ENCODE measurements around the gene XG.
"Not testable (repeated sequence)": the region's sequence is repeated elsewhere in the genome, so short reads cannot be mapped to it uniquely, and the experiment has no call there.

Gene XG

DNA sequence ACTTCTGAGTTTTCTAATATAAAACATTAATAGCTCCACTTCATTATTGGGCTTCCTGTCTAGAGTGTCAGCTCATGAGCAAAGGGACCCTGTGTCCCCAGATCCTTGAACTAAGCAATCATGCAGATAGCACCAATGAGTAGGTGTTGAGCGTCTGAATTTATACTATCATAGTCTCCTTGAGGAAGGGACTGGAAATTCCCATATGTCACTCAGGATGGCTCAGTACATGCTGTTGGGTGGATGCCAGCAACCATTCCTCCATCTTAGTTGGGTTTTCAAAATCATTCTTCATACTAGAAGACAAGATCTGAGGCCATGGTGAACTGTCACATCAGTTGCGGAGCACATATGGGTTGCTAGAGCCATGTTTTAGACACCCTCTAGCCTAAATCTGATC, 33.0 kb upstream of the XG start:
- Histone ChIP-seq H3K27me3 (replicated peaks; ENCODE audit: insufficient read depth, low read length) (no peaks in the 10 kb centered on the region), H3K9me2 (replicated peaks; ENCODE audit: insufficient read depth, low read length) (no peaks in the 10 kb centered on the region), H3K79me2 (ENCODE audit: low read length) (no peaks in the 10 kb centered on the region), H3K9me3 (replicated peaks; ENCODE audit: insufficient read depth, low read length) (no peaks in the 10 kb centered on the region), H3K4me1 (ENCODE audit: low read length) (no peaks in the 10 kb centered on the region), H3F3A (ENCODE audit: insufficient read depth, low read length) (no peaks in the 10 kb centered on the region), H3K4me3 (ENCODE audit: low read length) (no peak overlapping the region), H4K20me1 (ENCODE audit: insufficient read depth, low read length) (no peaks in the 10 kb centered on the region), H3K4me2 (ENCODE audit: low read depth, low read length) (no peak overlapping the region), H3K9ac (ENCODE audit: low read length) (no peak overlapping the region), H2AFZ (ENCODE audit: low read length) (no peak overlapping the region), H3K27ac (ENCODE audit: low read length) (no peak overlapping the region), H3K36me3 (replicated peaks; ENCODE audit: insufficient read depth, low read length) (no peaks in the 10 kb centered on the region)
- no peak for DNase-seq
- TF ChIP-seq EZH2 (optimal IDR thresholded peaks at IDR 0.05; ENCODE audit: low read depth, low read length), result no peak
- TF ChIP-seq, protein P1, sequence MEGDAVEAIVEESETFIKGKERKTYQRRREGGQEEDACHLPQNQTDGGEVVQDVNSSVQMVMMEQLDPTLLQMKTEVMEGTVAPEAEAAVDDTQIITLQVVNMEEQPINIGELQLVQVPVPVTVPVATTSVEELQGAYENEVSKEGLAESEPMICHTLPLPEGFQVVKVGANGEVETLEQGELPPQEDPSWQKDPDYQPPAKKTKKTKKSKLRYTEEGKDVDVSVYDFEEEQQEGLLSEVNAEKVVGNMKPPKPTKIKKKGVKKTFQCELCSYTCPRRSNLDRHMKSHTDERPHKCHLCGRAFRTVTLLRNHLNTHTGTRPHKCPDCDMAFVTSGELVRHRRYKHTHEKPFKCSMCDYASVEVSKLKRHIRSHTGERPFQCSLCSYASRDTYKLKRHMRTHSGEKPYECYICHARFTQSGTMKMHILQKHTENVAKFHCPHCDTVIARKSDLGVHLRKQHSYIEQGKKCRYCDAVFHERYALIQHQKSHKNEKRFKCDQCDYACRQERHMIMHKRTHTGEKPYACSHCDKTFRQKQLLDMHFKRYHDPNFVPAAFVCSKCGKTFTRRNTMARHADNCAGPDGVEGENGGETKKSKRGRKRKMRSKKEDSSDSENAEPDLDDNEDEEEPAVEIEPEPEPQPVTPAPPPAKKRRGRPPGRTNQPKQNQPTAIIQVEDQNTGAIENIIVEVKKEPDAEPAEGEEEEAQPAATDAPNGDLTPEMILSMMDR (IDR thresholded peaks at IDR 0.05; ENCODE audit: low read length), result no peak

DNA sequence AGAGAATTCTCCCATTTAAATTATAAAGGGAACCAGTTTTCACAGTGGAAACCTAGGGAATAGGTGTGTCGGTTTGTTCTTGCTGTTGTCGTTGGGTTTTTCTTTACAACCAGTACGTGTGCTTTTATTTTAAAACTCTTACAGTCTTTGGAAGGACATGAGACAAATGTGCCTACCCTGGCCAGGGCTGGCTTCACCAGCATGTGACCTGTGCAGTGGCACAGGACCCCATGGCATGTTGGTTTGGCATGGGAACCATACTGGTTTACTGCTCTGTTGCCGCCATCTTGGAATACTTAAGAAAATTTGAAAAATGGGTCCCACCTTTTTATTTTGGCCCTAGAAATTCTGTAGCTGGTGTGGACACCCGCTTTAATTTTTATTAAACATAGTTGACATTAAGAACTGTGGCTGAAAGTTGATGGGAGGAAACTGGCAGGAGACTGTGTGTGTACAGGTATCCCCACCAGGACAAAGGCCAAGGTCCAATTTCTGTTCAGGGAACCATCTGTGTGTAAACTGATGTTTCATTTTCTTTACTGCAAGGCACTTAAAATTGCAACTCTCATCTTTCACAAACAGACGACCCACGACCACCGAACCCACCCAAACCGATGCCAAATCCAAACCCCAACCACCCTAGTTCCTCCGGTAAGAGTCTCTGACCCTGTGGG, 31.9 kb upstream of the XG start:
- Histone ChIP-seq H3K27ac (ENCODE audit: low read length) (no peak overlapping the region), H3K9ac (ENCODE audit: low read length) (no peak overlapping the region), H3K4me1 (ENCODE audit: low read length) (no peaks in the 10 kb centered on the region), H3K36me3 (replicated peaks; ENCODE audit: insufficient read depth, low read length) (no peaks in the 10 kb centered on the region), H3K4me3 (ENCODE audit: low read length) (no peak overlapping the region), H4K20me1 (ENCODE audit: insufficient read depth, low read length) (no peaks in the 10 kb centered on the region), H3K79me2 (ENCODE audit: low read length) (no peaks in the 10 kb centered on the region), H2AFZ (ENCODE audit: low read length) (no peak overlapping the region), H3K27me3 (replicated peaks; ENCODE audit: insufficient read depth, low read length) (no peaks in the 10 kb centered on the region), H3K4me2 (ENCODE audit: low read depth, low read length) (no peak overlapping the region), H3K9me3 (replicated peaks; ENCODE audit: insufficient read depth, low read length) (no peaks in the 10 kb centered on the region), H3K9me2 (replicated peaks; ENCODE audit: insufficient read depth, low read length) (no peaks in the 10 kb centered on the region), H3F3A (ENCODE audit: insufficient read depth, low read length) (no peaks in the 10 kb centered on the region)
- DNase-seq, result no peak
- TF ChIP-seq EZH2phosphoT487 (IDR thresholded peaks at IDR 0.05; ENCODE audit: low read length) (no peak), EZH2 (optimal IDR thresholded peaks at IDR 0.05; ENCODE audit: low read depth, low read length) (no peak)
- TF ChIP-seq, protein P1 (IDR thresholded peaks at IDR 0.05; ENCODE audit: low read length), result no peak

DNA sequence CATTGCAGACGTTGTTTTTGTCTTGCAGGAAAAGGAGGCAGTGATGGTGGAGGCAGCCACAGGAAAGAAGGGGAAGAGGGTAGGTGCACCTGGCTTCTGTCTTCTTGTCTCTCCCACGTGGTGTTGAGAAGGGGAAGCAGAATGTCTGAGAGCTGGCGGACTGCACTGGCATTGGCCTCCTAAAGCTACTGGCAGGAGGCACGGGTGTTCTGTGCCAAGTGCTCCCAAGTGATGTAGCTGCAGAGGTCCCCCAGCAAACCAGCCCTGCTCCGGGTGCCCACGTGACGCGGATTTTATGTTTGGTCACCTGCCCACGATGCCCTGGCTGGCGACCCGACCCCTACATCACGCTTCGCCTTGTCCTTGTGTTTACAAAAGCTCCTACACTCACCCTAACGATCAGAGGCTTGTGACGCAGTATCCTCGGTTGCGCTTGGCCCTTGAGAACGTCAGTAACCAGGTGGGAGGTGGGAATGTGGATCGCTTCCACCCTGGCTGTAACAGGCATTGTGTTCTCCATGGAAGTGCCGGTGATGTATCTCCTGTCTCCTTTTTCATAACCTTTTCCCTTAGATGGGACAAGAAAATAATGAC, 28.5 kb upstream of the XG start:
- Histone ChIP-seq H3K9ac (ENCODE audit: low read length) (no peak overlapping the region), H3K79me2 (ENCODE audit: low read length) (no peaks in the 10 kb centered on the region), H3K9me3 (replicated peaks; ENCODE audit: insufficient read depth, low read length) (no peaks in the 10 kb centered on the region), H3F3A (ENCODE audit: insufficient read depth, low read length) (no peaks in the 10 kb centered on the region), H3K4me1 (ENCODE audit: low read length) (no peaks in the 10 kb centered on the region), H3K27me3 (replicated peaks; ENCODE audit: insufficient read depth, low read length) (no peaks in the 10 kb centered on the region), H2AFZ (ENCODE audit: low read length) (no peak overlapping the region), H3K9me2 (replicated peaks; ENCODE audit: insufficient read depth, low read length) (no peaks in the 10 kb centered on the region), H3K4me3 (ENCODE audit: low read length) (no peak overlapping the region), H3K27ac (ENCODE audit: low read length) (no peak overlapping the region), H3K4me2 (ENCODE audit: low read depth, low read length) (no peak overlapping the region), H3K36me3 (replicated peaks; ENCODE audit: insufficient read depth, low read length) (no peaks in the 10 kb centered on the region), H4K20me1 (ENCODE audit: insufficient read depth, low read length) (no peaks in the 10 kb centered on the region)
- TF ChIP-seq, protein P1 (IDR thresholded peaks at IDR 0.05; ENCODE audit: low read length), result no peak
- TF ChIP-seq EZH2 (optimal IDR thresholded peaks at IDR 0.05; ENCODE audit: low read depth, low read length) (no peak), EZH2phosphoT487 (IDR thresholded peaks at IDR 0.05; ENCODE audit: low read length) (no peak)
- DNase-seq, result no peak

DNA sequence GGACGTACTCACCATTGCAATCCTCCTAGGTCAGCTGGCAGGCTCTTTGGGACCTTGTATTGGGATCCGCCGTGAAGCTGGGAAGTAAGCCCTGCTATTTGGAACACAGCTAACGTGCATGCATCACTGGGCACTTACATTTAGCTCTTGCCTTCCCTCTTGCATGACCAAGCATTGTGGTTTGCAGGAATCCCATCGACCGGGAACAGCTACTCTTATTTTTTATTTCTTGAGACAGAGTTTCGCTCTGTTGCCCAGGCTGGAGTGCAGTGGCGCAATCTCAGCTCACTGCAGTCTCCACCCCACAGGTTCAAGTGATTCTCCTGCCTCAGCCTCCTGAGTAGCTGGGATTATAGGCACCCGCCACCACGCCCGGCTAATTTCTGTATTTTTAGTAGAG, 24.6 kb upstream of the XG start:
- H3K36me3 ChIP-seq (replicated peaks; ENCODE audit: insufficient read depth, low read length); H3K4me2 ChIP-seq (ENCODE audit: low read depth, low read length); H3K79me2 ChIP-seq (ENCODE audit: low read length); H2AFZ ChIP-seq (ENCODE audit: low read length); H3K9me2 ChIP-seq (replicated peaks; ENCODE audit: insufficient read depth, low read length); H3K9me3 ChIP-seq (replicated peaks; ENCODE audit: insufficient read depth, low read length); H3K4me3 ChIP-seq (ENCODE audit: low read length); DNase-seq; H4K20me1 ChIP-seq (ENCODE audit: insufficient read depth, low read length); H3F3A ChIP-seq (ENCODE audit: insufficient read depth, low read length); H3K4me1 ChIP-seq (ENCODE audit: low read length); H3K9ac ChIP-seq (ENCODE audit: low read length); H3K27me3 ChIP-seq (replicated peaks; ENCODE audit: insufficient read depth, low read length); H3K27ac ChIP-seq (ENCODE audit: low read length): not testable (repeated sequence)
